Stimulated activated CD4-positive, alpha-beta T cell treated with anti-CD3 and anti-CD28 coated beads, Interleukin-4, amount 100 ng/mL, for 48 hours (primary cell): Measurements from ENCODE around the gene YY2.
"Not testable (repeated sequence)": the region's sequence is repeated elsewhere in the genome, so short reads cannot be mapped to it uniquely, and the experiment has no call there.

ENCODE experiments used
- DNase-seq, 2 donors: peaks; one replicate each; pipeline ENCODE4 v3.0.0-alpha.2; 2020; ENCODE audit warnings: low read depth in 2 of 2

Gene YY2

DNA sequence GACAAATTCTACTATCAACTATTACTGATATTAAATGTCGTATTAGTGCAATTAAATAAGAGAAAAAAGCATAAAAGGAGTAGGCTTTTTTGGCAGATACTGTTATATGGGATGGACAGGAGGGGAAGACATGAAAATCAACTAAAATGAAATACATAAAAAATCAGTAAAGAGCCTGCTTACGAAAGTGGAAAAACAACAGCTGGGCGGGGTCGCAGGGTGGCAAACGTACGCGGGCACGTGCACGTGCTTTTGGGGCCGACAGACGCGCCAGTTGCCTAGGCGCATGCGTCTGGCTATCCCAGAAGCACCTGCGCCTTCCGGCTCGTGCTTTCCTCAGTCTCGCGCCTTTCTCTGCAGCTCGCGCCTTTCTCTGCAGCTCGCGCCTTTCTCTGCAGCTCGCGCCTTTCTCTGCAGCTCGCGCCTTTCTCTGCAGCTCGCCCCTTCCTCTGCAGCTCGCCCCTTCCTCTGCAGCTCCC, at the start of gene YY2:
Gene YY2 (plus strand): TSS at position 51 of the 479 bp plus-strand sequence. CDS start 498 bp downstream, outside the sequence.
- no peak for DNase-seq

DNA sequence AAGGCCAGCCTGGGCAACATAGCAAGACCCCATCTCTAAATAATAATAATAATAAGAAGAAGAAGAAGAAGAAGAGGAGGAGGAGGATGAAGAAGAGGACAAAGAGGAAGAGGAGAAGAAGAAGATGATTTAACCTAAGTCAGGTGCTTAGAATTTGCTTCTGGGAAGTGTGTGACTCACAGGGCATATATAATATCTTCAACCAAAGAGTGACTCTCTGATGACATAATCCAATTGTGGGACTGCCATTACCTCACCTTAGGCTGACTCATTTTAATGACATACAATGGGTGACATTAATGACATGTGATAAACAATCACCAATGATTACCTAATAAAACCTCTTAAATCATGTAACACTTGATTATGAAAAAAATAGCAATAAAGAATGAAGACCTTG, 49.1 kb upstream of the YY2 start:
- DNase-seq = no peak

DNA sequence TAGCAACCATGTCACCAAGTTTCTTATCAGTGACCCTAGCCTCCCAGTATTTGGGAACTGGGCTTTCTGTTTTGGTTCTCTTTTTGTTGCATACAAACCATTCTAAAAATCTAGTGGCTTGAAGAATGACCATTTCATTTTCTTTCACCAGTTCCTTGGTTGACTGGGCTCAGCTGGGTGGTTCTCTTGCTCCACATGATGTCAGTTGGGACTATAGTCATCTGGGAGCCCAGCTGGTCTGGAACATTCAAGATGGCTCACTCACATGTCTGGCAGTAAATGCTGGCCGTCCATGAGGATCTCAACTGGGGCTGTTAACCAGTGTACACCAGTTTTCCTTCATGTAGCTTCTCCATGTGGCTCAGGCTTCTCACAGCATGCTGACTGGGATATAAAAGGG, 44.0 kb upstream of the YY2 start:
- no peak for DNase-seq

DNA sequence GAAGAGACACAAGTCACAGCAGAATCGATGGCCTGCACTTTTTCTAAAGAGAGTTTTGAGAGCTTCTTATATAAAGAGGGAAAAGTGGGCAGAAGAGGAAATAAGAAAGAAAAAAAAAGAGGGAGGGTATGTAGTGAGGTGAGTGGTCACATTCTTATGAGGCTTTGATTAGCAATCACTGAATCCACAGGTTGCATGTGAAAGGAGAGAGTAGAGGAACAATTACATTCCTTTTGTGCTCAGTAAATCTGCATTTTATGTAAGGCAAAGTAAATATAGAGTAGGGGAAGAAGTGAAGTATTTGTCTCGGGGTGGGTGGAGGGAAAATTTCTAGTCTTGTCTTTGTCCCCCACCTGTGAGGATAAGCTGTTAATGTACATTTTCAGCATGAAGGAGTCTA, 43.2 kb upstream of the YY2 start:
- no peak for DNase-seq

DNA sequence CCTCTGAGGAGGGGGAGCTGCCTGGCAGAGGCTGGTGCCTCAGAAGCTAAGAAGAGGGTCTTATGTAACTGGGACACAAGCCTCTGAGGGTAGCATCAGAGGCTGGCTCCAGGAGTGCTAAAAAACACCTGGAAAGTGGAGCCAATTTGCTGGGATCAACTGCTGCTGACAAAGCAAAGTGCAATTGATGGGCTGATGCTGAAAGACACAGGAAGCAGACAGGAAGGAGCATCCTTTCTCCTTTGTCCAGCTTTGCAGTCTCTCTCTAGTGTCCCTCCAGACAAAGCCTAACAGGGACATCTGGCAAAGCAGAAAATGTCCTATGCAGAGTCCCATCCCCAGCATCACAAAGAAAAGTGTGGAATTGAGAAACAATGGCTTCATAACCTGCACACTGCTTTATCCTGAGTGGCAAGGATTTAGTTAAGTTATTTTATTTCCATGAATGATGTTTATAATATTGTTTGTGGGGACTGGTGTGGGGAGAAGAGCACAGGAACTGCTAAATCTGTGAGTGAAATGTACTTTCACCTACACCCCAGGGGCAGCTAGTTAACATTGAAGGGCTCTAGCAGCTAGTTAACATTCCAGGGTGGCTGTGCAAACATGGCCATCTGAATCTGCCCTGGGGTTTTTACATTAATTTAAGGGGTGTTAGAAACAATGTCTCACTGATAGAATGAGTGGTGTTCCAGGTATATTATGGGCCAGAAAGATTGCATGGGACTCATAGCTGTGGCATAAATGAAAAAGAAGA, 42.0 kb upstream of the YY2 start:
- no peak for DNase-seq

DNA sequence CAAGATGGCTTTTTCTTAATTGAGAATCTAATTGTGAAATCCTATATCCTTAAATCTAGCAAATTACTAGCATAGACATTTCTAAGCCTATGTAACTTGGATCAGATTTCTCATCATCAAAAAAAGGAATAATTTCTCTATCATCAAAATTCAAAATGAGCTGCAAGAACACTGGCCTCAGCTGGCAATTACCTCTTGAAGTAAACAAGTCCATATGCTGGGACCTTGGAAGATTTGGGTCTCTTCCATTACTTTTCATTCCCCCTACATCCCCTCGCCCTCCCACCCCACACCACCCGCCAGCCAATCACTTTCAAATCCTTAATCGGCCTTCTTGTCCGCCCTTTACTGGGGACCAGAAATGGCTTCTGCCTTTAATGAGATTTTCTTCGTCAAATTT, 39.7 kb upstream of the YY2 start:
- no peak for DNase-seq

DNA sequence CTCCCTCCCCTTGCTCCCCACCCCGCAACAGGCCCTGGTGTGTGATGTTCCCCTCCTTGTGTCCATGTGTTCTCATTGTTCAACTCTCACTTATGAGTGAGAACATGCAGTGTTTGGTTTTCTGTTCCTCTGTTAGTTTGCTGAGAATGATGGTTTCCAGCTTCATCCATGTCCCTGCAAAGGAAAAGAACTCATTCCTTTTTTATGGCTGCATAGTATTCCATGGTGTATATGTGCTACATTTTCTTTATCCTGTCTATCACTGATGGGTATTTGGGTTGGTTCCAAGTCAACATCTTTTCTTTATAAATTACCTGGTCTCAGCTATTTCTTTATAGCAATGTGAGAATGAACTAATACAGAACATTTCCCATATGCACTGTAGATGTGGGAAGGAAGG, 35.6 kb upstream of the YY2 start:
- not testable (repeated sequence) for DNase-seq

DNA sequence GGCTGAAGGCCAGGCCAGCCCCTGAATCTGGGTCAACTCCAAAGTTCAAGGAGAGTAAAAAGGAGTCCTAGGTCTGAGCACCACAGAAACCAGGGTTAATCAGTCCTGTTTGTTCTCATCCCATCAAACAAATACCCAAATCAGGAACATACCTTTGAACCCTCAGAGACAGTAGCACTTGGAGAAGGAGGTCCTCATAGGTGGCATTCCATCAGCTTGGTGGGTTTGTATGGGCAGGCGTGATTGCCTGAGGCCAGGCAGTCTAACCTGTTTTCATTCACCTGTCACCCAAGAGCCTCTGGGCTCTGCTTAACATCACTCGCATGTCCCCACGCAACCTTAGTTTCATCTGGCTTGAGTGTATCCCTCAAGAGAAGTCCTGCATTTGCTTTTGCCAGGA, 33.9 kb upstream of the YY2 start:
- DNase-seq = no peak

DNA sequence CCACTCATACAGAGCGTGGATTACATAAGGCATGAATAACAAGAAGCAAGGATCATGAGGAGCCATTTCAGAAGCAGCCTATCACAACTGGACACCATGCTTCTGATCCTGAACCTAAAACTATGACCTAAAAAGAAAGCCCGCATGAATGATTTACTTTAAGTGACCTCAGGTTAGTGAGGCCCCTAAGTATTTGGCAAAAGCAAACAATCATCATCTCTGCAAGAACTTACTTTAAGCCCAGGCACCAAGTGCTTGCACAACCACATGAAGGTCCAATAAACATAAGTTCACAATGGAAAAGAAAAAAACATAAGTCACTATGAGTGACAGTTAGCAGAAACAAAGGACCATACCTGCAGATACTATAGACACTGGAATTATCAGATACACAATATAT, 24.3 kb upstream of the YY2 start:
- no peak for DNase-seq

DNA sequence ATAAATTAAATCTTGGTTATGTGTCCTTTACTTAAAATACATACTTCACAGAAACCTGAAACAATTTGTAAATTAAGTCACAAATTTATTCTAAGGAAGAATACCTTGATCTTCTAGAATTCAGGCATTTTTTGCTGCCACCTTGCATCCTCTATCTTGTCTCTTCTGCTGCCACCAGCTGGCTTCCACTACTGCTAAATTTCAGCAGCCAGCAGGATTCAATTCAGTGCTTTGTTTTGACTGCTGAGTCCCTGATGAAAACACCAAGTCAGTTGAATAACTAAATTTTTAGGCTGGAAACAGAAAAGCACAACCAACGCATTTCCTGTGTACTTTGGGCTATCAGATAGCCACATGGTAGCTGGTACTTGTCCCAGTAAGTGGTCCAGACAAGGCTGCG, 18.7 kb upstream of the YY2 start:
- no peak for DNase-seq

DNA sequence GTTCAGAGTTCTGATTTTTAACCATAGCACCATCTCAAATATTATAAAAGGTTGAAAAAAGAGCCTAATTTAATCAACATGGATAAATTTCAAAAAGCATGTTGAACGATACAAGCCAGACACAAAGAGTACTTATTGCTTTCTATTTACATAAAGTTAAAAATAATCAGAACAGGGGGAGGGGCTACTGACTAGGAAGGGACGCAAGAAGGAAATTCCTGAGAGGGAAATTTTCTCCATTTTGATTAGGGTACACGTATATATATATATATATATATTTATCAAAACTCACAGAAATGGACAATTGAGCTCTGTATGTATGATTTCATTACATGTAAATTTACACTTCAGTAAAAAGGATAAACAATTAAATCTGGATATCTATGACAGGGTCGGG, 16.9 kb upstream of the YY2 start:
- no peak for DNase-seq

DNA sequence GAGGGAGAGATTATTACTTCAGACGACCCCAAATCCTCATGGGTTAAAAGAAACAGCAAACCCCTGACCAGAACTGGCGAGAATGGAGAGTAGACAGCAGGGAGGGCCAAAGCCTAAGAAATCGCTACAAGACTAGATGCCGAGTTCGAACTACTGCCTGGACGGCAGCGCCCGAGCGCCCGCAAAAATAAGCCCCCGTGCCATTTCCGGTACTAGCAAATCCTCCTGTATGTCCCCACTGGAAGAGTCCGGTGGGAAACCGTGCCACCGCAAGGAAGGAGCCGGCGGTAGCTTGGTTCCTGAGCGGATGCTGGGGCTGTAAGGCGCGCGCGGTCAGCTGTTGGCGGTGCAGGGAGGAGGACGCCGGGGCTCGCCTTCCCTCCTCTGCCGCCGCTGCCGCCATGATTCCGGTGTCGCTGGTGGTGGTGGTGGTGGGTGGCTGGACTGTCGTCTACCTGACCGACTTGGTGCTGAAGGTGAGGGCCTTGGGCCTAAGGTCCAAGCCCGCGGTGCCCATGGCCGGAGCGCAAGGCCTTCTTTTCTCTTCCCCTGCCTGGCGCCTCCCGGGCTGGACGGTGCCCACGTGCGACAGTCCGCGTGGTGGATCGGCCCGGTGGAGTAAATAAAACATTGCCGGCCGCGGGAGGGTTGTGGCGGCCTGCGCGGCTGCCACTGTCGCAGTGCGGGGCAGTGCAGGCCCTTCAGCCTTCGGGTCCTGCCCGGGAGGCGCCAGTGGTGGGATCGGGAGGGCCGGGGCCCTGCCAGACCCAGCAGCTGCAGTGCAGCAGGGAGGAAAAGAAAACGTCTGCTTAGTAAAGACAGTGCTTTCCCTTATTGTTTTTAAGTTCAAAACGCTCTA, 16.2 kb upstream of the YY2 start, which contains the start of gene MBTPS2:
Gene MBTPS2 (plus strand): TSS at position 284 of the 859 bp plus-strand sequence. CDS start 118 bp downstream, at position 402.
- DNase-seq = peak; percentile 63 to 66

DNA sequence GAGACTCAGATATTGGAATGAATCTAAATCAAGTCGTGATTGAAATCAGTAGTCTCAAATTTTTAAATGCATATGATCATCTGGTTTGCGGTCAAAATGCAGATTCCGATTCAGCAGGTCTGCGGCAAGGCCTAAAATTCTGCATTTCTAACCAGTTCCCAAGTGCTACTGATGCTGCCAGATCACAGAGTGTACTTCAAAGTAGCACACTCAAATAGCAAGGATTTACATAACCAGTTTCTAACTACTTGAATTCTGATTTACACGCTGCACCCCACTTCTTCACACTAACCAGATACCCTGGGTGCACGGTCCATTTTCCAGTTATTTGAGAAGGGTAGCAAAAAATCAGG, 15.6 kb upstream of the YY2 start:
- peak in 1 of 2 donors; percentile 6 for DNase-seq

DNA sequence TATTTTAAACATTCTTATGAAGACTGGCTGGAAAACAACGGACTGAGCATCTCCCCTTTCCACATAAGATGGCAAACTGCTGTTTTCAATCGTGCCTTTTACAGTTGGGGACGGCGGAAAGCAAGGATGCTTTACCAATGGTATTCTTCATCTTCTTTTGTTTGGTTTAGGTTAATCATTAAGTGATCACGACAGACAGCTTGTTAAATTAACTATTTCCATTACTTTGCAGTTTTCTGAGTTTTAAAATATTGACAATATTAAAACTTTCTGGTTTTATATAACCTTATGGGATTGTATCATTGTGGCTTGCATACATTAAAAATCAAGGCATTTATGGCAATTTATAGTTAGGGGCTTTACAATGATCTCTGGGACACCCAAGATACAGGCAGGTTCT, 12.6 kb upstream of the YY2 start:
- no peak for DNase-seq

DNA sequence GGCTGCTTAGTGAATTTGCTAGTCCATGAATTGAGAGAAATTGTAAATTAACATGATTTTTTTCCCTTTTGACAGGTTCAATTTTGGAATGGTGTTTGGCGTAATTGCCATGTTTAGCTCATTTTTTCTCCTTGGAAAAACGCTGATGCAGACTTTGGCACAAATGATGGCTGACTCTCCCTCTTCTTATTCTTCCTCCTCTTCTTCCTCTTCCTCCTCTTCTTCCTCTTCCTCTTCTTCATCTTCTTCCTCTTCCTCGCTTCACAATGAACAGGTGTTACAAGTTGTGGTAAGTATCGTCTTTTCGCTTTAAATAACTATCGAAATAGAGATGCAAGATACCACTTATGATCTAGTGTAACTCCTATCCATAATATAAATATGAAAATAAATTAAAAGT, 10.7 kb upstream of the YY2 start:
- no peak for DNase-seq

DNA sequence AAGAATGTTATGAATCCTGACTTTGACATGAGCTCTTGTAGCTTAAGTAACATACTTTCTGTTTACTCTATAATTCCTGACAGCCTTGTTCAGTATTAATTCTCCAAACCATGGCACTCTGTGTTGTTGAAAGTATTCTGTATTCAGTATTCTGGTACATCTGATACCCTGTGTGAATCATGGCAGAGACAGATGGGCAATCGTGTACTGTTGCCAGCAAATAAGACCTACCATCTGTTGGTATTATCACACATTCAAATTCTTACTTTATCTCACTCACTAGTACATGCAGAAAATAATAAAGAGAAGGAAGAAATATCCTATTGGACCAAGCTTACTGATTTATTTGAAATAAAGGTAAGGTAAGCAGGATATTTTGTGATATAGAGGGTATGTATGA, 8.4 kb upstream of the YY2 start:
- no peak for DNase-seq

DNA sequence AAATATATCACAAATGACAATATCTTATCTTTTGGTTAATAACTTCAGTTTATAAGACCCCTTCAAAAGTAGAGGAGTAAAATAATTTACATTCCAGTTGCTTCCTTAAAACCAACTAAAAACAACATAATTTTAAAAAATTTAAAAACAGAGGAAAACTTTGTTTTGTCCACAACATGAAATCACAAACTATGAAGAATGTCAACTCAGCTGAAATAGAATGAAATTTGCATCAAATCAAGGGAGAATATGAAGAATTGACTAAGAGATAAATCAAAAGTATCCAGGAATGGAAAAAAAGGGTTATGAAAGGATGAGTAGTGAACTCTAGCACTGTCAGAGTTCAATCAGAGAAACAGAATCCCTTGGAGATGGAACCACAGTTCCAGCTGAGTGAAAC, 2.2 kb upstream of the YY2 start:
- DNase-seq = no peak

DNA sequence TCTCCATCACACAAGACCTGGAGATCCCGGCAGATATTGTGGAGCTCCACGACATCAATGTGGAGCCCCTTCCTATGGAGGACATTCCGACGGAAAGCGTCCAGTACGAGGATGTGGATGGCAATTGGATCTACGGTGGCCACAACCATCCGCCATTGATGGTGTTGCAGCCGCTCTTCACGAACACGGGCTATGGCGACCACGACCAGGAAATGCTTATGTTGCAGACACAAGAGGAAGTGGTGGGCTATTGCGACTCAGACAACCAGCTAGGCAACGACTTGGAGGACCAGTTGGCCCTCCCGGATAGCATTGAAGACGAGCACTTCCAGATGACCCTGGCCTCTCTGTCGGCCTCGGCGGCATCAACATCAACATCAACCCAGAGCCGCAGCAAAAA, 717 bp downstream of the YY2 start:
- DNase-seq = no peak

DNA sequence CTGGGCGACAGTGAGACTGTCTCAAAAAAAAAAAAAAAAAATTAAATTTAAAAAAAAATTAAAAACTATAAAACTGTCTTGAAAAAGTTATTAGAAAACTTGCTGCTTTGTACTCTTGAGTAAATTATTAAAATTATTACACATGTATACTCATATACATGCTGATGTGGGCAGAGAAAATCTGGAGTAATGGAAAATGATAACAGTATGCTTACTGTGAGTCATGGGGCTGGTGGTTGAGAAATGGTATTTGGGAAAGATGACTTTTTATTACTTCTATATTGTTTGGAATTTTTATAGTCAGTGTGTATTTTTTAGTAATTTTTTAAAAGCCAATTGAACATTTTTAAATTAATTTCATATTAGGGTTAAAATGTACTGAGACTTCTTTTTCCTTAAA, 7.5 kb downstream of the YY2 start:
- no peak for DNase-seq

DNA sequence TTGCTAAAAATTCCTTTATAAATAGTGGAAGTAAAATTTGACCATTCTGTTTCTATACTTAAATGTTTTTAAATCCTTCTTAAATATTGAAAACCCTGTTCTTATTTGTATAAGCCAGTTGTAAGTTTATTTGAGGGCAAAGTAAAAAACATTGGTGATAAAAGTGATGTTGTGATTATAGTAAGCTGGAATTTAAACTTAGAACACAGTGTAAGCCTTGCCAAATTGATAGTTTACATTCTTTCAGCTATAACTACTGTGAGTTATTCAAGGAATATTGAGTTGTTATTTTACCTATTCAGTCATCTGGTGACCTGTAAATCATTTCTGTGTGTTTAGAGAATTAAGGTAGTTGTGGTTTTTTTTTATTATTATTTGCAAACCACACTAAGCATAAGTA, 9.6 kb downstream of the YY2 start:
- DNase-seq = no peak

DNA sequence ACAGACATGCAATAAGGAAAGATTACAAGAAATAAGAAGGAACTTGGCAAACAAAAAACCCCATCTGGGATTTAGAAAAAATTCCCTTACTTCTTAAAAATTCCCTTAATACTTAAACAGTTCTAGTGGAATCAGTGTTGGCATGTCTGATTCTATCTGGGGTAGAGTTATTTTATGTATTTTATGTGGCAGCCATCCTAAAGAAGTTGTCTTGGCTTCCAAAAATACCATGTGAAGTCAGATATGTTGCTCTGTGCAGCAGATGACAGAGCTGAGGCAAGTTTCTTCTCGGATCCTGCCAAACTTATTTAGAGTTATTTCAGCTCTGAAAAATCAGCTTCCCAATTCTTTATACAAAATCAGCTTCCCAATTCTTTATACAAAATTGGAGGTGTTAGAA, 14.7 kb downstream of the YY2 start:
- no peak for DNase-seq

DNA sequence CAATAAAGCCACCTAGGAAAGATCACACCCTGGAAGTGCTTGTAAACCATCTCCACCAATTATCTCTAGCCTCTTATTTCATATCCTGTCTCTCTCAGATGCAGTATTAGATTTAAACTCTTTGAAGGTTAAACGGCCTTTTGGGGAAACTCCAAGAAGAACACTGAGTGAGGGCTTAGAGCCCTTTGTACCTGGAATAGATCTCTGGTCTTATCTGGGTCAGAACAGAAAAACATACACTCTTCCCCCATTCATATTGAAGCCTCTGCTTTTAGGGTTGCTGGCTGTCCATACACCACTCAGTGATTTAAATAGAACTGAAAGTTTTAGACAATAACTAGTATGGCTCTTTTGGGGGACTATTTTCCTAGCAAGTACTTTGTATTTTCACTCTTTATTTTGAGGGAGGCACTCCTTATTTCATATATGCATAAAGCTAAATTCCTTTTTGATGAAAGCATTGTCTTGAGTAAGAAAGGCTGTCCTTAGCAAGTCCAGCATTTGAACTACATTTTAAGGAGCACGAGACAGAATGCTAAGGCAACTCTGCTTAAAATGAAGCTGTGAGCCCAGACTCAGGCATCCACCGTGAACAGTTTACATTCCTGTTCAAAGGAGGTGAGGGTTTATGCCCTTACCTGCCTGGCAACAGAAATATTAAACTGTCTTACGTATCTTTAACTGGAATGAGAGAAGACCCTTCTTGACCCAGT, 17.4 kb downstream of the YY2 start:
- DNase-seq = no peak
